ACHN (cell line): Measurements from ENCODE around the gene PROX2.
A peak's percentile ranks its signal among the peaks of the same experiment; 100 is the strongest.

Experiments used
- DNase-seq: peaks from one replicate; pipeline ENCODE4 v3.0.0-alpha.2; 2015
- in situ Hi-C: cut with HindIII; loops from 2 replicates; pipeline ENCODE4 v1.10.0; 2017; ENCODE audit warnings: low sequenced_read_pairs, low pct_ligation_motif_present, low pct_unique_long_range_greater_than_20kb

The PROX2 gene

GRCh38 chr14:74858022-74858421, 17.9 kb downstream of the PROX2 start:
- no peak for DNase-seq
- in situ Hi-C loops, result no loop called here

- in situ Hi-C loops, result no loop called here
- DNase-seq, result no peak
These were observed 19.6 kb downstream of the PROX2 start for GRCh38 chr14:74856366-74856765.

- in situ Hi-C loops, result no loop called here
- DNase-seq, result no peak
These were observed 20.0 kb downstream of the PROX2 start for GRCh38 chr14:74855945-74856344.

GRCh38 chr14:74855021-74855420, 20.9 kb downstream of the PROX2 start:
- in situ Hi-C loops, result no loop called here
- no peak for DNase-seq

- no peak for DNase-seq
- in situ Hi-C loops, result no loop called here
These were observed 22.4 kb downstream of the PROX2 start for GRCh38 chr14:74853581-74853980.

- no peak for DNase-seq
- in situ Hi-C loops, result no loop called here
These were observed 22.9 kb downstream of the PROX2 start for GRCh38 chr14:74852922-74853530.

- in situ Hi-C loops, result no loop called here
- DNase-seq, result no peak
These were observed 27.2 kb downstream of the PROX2 start for GRCh38 chr14:74848768-74849167.

GRCh38 chr14:74846968-74847665, 28.8 kb downstream of the PROX2 start:
- in situ Hi-C loops, result no loop called here
- DNase-seq, result peak; percentile 9

GRCh38 chr14:74846168-74846567, 29.8 kb downstream of the PROX2 start:
- no peak for DNase-seq
- in situ Hi-C loops, result no loop called here

GRCh38 chr14:74843653-74844052, 32.3 kb downstream of the PROX2 start:
- in situ Hi-C loops, result no loop called here
- DNase-seq, result no peak

- in situ Hi-C loops, result no loop called here
- no peak for DNase-seq
These were observed 34.4 kb downstream of the PROX2 start for GRCh38 chr14:74841230-74842207.

- no peak for DNase-seq
- in situ Hi-C loops, result no loop called here
These were observed 35.3 kb downstream of the PROX2 start for GRCh38 chr14:74840603-74841030.

- peak; percentile 25 for DNase-seq
- in situ Hi-C loops, result no loop called here
These were observed 37.8 kb downstream of the PROX2 start for GRCh38 chr14:74838166-74838565.

- DNase-seq, result no peak
- in situ Hi-C loops, result no loop called here
These were observed 39.5 kb downstream of the PROX2 start for GRCh38 chr14:74836251-74836960.

- DNase-seq, result no peak
- in situ Hi-C loops, result no loop called here
These were observed 40.2 kb downstream of the PROX2 start for GRCh38 chr14:74835645-74836250.

GRCh38 chr14:74834692-74835392, 41.1 kb downstream of the PROX2 start:
- peak; percentile 39 for DNase-seq
- in situ Hi-C loops, result no loop called here

GRCh38 chr14:74832849-74833248, 43.1 kb downstream of the PROX2 start:
- DNase-seq, result no peak
- in situ Hi-C loops, result no loop called here

GRCh38 chr14:74829251-74829650, 46.7 kb downstream of the PROX2 start:
- no peak for DNase-seq
- in situ Hi-C loops, result no loop called here
